HG02759 (cell line): ENCODE data around the gene DDT.
"Not testable (repeated sequence)": the region's sequence is repeated elsewhere in the genome, so short reads cannot be mapped to it uniquely, and the experiment has no call there.

Experiments used
- ATAC-seq: cut with Tn5 transposase; IDR thresholded peaks from one replicate; pipeline ENCODE4 v1.9.1; 2021; ENCODE audit warnings: mild to moderate bottlenecking, moderate library complexity; ENCODE audit not compliant: unreplicated experiment

Gene DDT

GRCh38 chr22:23974345-23974744 lies at the start of gene DDT:
Gene DDT (minus strand): TSS chr22:23974441. CDS start chr22:23974414, 27 bp downstream.
- ATAC-seq = peak; percentile 93

GRCh38 chr22:24023204-24023789 lies 49.1 kb upstream of the DDT start:
- ATAC-seq = no peak

DNA sequence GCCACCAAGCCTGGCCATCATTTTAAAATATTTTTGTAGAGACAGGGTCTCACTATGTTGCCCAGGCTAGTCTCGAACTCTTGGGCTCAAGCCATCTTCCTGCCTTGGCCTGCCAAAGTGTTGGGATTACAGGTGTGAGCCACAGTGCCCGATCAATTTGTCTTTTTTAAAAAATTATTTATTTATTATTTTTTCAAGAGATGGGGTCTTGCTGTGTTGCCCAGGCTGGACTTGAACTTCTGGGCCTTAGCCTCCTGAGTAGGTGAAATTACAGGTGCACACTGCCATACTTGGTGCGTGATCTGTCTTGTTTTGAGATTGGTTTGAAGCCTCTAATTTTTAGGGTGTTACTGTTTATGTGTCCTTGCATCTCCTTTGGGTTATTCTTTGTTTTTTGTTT lies 47.1 kb upstream of the DDT start:
- ATAC-seq = no peak

DNA sequence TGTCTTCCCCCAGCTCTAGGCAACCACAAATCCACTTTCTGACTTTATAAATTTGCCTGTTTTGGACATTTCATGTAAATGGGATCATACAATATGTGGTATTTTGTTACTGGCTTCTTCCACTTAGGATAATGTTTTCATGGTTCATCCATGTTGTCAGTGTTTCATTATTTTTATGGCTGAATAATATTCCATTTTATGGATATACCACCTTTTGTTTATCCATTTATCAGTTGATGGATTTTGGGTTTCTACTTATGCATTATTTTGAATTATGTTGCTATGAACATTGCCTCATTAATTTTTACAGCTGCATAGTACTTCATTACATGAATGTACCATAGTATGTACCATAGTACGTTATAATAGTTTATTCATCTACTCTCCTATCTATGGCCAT lies 41.9 kb upstream of the DDT start:
- no peak for ATAC-seq

- no peak for ATAC-seq
Measured at GRCh38 chr22:24011735-24012068, 37.5 kb upstream of the DDT start.

- ATAC-seq = no peak
Measured at GRCh38 chr22:24010018-24010391, 35.8 kb upstream of the DDT start.

DNA sequence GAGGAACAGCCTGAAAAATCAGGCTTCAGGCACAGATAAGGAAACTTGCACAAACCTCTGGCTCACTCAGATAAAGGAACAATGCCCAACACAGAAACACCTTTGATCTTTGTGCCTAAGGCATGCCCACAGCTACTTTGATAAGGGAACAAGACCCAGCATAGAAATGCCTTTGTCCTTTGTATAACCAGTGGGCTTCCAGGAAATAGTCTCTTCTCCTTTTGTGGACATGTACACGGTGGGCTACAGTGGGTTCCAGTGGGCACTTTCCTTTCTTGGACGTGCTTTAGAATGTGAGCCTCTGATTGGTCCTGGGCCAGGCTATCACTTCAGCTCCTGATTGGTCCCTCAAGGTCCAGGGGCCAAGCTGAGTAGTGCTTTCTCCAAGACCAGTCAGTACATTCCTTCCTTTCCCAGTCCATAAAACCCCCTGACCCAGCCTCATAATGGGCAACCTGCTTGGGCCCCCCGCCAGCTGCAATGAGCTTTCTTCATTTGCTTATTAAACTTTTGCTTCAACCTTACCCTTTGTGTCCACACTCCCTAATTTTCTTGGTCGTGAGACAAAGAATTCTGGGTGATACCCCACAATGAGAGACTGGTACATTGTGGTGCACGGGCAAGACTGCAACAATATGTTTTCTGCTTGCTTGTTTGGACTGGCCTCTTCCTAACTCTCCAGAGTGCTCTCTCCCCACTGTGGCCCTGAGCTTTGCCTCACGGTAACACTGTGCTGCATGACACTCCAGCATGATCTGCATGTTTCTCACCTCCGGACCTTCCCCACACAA lies 35.2 kb upstream of the DDT start:
- ATAC-seq = no peak

DNA sequence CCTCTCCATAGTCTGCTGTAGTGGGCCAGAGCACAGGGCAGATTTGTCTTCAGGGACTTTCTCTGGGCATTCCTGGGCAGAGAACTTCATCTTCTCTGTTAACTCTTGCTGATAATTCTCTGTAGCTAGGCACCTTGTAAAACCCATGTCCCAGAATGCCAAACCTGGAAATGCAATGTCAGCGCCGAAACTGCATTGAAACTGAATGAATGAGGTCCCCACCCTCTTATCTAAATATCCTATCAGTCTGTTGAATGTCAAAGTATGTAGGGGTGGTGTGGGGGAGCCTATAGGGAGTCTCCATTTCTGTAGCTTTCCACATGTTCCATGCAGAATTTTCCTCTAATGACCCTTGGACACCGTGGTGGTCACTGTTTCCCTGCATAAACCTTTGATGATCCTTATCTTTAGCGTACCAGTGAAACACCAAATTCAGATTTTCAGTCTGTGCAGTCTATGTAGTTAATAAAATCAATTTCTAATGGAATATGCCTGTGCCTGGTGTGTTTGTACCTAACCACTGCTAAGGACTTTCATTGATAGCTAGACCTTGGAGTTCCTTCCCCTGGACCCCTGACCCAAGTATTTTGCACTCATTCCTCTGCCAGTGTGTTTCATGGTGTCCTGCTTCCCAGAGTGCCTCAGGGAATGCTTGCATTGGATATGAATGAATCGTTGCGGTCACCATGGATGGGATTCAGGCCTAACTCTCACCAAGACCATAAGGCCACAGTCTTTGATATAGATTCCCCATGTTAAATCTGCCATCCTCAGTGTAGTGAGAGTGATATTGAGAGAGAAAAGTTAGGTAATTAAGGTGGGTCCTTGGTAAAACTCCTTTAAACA lies 34.4 kb upstream of the DDT start:
- ATAC-seq = no peak

DNA sequence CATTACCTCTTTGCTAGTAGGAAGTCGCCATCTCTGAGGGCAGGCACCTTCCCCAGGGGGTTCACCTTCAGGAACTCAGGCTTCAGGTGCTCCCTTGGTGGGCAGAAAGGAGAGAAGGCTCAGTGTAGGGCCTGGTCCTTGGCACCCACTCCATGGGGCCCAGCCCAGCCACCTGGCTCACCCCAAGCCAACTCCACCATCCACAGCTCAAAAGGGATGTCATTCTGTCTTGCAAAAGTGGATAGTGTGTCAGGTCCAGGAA lies 33.7 kb upstream of the DDT start:
- no peak for ATAC-seq

DNA sequence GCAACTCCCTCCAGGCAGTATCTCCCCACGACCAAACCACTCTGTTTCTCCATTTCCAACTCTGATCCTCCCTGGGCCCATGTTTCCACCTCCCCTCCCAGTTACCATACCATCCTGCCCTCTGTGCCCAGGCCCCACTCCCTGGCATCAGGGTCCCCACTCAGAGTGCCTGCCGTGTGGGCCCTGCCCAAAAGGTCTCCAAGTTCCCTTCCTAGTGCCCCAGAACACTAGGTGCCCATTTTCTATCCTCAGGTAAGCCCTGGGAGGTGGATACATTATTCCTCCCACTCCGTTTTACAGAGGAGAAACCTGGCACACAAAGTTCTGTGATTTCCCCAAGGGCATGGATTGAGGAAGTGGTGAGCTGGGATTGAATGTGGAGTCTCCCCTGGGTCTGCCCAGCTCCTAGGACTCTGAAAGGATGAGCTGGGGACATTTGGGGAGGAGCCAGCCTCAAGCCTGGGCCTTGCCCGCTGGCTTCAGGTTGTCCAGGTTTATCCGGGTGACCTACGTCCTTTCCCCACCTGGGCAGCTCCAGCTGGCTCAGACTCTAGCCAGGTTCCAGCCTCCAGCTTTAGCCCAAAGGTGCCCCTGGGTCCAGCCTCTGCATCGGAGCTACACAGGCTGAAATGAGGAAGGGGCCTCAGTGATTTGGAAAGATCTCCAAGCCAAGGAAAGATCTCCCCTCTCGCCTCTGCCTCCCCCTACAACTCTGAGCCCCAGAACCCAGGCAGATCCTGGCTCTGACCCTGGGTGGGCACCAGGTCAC lies 33.2 kb upstream of the DDT start:
- no peak for ATAC-seq

GRCh38 chr22:24006914-24007214 lies 32.6 kb upstream of the DDT start:
- no peak for ATAC-seq

DNA sequence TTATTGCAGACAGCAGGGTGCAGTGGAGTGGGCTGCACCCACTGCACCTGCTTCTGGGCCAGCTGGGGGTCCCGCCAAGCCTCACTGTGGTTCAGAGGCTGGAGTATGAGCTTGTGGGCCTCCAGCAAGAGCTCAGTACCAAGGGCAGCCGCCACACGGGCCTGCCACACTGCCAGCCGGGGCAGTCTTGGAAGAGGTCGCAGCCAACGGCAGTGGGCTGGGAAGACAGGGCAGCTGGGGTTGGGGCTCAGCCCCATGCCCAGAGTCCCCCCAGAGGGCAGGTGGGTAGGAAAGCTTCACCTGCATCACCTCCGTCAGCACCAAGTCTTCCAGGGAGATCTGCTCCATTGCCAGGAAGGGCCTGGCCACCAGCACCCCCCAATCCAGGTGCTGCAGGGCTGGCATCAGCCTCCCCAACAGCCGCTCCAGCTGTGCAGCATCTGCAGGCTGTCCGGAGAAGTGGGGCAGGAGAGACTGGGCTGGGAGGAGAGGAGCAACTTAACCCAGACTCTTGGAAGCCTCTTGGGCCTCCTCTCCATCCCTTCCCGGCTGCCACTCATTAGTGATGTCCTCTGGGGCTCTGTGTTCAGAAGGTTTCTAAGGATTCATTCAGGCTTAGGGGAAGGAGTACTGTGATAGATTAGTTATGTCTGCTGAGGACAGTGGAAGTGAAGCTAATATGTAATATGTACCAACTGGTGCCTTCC lies 32.1 kb upstream of the DDT start:
- no peak for ATAC-seq

GRCh38 chr22:24005201-24005600 lies 31.0 kb upstream of the DDT start, which contains the start of gene GSTT4:
Gene GSTT4 (minus strand): TSS chr22:24005453. CDS start chr22:24005356, 97 bp downstream.
- ATAC-seq = no peak

DNA sequence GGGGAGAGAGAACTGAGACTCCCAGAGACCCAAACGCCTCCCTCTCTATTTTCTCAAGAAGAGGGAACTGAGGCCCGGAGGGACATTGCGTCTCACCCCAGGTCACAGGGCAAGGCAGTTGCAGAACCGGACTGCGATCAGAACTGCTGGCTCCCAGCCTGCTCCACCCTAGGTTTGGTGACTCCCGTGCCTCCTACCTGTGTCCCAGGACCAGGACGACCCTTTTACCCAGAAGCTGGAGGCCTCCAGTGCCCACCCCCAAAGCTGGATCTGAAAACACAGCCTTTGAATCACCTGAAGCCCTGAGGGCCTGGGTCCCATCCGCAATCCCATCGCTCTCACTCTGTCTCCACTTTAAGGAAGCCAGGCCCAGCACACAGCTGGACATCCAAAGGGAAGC lies 29.6 kb upstream of the DDT start:
- ATAC-seq = no peak

GRCh38 chr22:24002851-24003250 lies 28.6 kb upstream of the DDT start:
- ATAC-seq = no peak

GRCh38 chr22:24002272-24002671 lies 28.0 kb upstream of the DDT start:
- no peak for ATAC-seq

- no peak for ATAC-seq
Measured at GRCh38 chr22:24001314-24001713, 27.1 kb upstream of the DDT start.

GRCh38 chr22:23999779-24000178 lies 25.5 kb upstream of the DDT start:
- not testable (repeated sequence) for ATAC-seq

- ATAC-seq = no peak
Measured at GRCh38 chr22:23997092-23997491, 22.9 kb upstream of the DDT start.

DNA sequence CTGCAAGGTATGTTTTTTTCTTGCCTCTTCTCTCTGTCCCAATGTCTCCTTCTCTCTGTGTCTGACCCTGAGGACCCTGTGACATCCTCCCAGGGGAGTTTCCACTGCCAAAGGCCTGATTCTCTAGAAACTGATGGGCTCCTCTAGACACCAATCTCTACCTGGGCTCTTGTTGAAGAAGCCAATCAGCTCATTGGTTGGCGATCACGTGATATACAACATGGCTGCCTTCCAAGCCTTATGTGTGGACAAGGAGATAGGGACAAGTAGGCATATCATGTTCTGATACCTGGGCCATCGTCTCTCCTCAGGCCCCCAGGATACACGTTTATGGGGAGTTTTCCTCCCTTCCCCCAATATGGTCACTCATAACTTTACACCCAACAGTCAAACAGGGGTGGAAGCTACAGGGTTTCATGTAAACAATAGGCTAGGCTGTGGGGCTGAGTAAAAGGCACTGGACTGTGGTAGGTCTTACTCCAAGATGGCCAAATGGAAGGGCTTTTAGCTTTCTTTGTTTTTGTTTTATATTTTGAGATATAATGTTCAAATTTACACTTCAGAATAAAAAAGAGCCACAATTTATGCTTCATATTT lies 19.4 kb upstream of the DDT start:
- ATAC-seq = not testable (repeated sequence)

GRCh38 chr22:23993080-23993479 lies 18.8 kb upstream of the DDT start:
- not testable (repeated sequence) for ATAC-seq
